Right kidney (tissue), 1 donor: ENCODE data around the gene EXOC3.

ENCODE experiments used
- DNase-seq: peaks from one replicate; pipeline ENCODE4 v3.0.0-alpha.2; 2016

The EXOC3 gene

DNA sequence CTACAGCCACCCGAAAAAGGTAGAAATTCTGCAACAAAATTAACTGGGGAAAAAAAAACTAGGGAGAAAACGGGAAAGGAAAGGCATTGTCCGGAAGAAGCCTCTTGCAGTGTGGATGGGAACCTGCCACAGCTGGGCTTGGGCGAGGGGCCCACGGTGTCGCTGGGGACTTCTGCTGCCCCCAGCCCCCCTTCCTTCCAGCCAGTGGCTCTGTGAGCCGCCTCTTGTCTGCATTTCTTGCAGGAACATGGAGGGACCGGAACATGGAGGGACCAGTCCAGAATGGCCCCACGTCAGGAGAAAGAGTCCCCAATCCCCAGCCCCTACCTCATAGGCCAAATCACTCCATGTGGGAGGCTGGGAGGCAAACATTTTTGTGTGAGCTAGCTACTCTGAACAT is 36.9 kb upstream of the EXOC3 start:
- no peak for DNase-seq

DNA sequence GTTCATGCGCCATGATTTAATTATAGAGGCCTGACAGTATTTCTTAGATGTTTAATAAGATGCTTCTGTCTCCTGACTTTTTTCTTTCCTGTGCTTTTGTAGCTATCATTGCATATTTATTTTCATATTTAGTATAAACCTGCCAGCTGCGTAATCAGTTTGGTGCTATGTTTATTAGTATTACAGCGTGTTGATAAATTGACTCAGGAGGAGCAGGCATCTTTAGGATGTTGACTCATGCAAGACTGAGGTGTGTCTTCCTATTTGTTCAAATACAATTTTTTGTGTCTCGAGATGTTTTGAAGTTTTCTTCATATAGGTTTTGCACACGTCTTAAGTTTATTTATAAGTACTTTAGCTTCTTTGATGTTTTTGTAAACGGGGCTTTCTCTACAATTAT is 35.9 kb upstream of the EXOC3 start:
- DNase-seq, result no peak

DNA sequence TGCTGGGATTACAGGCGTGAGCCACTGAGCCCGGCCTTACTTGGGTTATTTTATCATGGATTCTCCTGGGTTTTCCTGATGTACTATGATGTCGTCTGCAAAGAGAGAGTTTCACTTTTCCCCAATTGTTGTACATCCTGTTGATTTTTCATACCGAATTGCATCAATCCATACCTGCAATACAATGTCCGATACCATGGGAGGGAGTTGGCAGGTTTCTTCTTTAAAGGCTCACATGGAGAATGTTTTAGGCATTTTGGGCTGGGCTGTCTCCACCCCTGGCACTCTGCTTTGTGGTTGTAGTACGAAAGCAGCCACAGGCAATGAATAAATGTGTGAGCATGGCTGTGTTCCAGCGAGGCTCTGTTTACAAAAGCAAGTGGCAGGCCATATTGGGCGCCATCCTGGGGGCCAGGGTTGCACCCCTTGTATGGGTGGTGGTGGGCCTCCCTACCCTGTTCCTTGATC is 35.1 kb upstream of the EXOC3 start:
- DNase-seq, result no peak

DNA sequence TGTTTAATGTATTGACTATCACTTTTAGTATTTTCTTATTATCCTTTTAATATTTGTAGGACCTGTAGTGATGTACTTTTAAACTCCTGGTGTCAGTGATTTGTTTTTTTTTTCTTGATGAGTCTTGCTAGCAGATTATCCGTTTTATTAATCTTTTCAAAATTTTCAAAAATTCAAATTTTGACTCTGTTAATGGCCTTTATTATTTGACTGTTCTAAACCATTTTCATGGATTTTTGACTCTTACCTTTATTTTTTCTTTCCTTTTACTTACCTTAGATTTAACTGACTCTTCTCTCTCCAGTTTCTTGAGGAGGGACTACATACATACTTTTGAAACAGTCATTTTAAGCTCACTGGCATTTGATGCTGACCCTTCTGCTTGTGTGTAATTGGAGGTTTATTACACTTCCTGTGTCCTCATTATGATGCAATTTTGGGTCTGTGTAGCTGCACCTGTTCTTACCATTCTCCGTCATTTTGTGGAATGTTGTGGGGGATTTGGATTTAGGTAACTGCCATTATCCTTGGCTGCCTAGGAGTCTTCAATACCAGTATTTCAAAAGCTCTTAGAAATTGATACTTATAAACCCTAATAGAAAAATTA is 32.0 kb upstream of the EXOC3 start:
- DNase-seq, result no peak

DNA sequence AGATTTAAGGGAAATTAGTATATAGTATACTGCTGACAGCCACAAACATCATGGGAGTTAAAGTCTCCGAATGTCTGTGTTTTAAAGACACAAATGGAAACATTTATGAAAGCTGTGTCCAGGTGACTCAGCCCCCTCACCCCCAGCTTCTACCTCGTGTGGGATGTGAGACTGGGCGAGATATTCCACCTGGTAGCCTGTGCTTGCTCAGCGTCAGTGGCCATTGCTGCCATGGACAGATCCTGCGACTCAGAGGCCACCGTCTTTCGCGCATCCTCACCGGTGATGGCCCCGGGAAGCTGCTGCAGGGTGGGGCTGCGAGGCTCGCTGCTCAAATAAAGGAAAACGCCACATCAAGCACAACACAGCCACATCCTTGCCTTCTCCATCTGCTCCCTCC is 31.2 kb upstream of the EXOC3 start:
- no peak for DNase-seq

DNA sequence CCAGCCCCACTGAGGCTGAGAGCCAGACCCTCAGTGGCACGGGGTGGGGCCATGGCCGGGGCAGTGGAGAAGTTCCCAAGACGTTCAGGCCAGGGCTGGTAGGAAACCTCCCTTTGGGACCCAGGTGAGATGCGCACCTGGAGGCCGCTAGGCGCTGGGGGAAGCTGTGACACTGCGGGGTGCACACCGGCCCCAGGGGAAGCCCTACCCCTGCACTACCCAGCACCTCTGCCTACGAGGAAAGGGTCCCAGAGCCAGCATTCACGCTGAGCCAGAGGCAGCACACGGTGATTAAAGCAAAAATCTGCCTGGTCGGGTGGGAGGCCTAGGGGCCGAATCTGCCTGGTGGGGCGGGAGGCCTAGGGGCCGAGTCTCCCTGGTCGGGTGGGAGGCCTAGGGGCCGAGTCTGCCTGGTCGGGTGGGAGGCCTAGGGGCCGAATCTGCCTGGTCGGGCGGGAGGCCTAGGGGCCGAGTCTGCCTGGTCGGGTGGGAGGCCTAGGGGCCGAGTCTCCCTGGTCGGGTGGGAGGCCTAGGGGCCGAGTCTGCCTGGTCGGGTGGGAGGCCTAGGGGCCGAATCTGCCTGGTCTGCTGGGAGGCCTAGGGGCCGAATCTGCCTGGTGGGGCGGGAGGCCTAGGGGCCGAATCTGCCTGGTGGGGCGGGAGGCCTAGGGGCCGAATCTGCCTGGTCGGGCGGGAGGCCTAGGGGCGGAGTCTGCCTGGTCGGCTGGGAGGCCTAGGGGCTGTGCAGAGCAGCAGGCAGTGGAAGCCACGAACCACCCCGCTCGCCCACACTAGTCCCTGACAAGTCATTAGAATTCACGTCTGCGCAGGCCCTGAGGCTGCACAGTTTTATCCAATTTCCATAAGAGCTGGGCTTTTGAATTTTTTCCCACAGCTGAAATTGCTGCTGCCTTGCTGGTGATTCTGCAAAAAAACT is 27.7 kb upstream of the EXOC3 start:
- peak; percentile 16 for DNase-seq

DNA sequence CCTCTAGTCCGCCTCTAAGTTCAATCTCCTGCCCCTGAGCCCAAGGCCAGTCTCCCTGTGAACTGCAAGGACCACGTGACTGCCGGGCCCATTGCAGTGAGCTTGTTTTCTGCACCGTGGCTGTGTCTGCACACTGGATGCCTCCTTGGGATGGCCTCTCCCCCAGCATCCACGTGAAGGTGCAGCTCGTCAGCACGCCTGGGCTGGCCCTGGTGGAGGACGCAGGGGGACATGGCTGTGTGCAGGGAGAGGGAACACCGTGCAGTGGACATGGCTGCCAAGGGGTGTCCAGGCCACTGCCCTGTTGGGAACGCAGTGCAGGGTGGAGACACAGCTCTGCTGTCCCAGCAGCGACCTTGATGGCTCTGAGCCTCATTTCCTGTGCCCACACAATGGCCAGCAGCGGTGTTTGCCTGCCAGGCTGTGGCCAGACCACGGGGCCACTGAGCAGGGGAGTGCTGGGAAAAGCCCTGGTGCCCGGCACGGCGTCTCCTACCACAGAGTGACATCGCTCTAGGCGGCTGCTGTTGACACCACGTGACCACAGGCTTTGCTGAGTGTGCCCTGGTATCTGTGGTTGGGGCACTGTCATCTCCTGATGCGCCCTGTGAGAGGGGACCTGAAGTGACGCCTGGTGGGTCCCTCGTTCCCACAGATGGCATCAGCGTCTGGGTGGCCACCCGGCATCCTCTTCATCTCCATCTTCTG is 26.9 kb upstream of the EXOC3 start:
- no peak for DNase-seq

DNA sequence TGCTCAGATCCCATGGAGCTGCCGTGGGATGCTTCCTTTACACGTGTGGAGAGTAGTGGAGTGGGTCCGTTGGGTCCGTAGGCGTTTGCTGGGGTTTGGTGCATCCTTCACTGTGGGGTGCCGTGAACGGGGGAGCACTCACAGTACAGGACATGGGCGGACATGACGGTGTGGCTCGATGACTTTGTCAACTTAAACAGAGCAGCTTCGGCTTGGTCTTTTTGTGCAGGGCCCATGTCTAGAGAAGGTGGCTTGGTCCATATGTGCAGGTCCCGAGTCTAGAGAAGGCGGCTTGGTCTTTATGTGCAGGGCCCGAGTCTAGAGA is 26.4 kb upstream of the EXOC3 start:
- DNase-seq, result no peak

DNA sequence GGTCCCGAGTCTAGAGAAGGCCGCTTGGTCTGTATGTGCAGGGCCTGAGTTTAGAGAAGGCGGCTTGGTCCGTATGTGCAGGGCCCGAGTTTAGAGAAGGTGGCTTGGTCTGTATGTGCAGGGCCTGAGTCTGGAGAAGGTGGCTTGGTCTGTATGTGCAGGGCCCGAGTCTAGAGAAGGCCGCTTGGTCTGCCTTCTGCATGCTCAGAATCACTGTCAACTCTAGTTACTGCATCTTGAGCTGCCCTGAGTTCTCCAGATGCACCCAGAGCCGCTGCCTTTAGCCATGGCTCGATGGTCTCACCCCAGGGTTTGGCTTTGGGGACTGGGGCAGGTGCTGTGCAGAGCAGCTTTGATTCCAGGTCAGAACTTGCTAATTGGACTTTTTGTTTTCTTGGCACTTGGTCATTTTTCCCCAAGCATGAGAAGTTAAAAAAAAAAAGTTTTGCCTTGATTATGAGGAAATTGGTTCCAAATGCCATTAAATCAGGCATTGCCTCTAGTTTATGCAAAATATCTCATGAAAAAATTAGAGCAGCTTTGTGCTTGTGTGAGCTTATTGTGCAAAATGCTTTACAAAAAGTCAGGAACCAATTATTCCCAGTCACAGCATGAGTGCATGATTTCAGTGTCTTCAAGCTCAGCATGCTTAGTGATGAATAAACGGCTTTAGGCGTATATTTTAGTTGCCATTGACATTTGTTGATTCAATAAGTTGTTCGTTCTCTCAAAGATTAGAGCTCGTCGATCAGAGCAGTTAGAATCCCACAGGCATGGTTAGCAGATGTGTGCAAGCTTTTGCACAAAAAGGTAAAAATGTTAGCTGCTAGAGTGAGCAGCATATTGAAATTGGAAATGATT is 25.4 kb upstream of the EXOC3 start:
- DNase-seq, result no peak

DNA sequence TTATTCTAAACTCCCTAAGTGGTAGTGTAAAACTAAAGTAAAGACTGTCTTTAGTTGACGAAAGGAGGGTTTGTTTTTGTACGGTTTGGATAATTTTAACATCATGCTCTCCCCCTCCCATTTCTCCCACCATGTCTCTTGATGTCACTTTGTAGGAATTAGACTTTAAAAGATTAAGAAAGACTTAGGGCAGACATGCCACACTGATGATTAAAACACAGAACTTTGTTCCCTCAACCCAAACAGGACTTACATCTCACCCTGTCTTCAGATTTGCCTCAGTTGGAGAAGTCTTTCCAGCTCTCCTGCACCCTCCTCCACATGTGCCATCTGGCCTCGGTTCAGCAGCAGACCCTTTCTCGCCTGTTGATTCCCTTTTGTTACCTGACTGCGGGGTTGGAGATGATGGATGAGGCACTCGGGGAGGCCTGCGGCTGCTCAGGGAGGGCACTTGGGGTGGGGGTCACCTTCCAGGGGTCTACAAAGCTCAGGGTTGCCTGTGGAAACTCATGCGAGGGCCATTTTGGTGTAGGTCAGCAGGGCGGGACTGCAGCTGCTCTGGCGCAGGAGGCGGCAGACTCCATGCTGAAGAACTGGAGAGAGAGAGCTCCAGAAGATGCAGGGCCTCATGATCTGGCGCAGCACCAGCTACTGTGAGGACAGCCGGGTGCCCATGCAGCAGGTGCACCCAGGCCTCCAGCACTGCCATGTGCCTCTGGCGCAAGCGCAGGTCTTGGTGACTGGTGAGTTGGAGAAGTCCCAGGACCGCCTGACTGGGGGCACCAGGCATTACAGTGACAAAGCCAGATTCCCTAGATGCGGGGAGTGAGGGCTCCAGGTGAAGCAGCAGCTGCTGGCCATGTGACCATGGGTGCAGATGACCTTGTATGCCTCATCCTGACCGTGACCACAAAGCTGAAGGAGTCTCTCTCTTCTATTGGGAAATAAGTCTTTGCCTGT is 24.5 kb upstream of the EXOC3 start:
- DNase-seq, result no peak

DNA sequence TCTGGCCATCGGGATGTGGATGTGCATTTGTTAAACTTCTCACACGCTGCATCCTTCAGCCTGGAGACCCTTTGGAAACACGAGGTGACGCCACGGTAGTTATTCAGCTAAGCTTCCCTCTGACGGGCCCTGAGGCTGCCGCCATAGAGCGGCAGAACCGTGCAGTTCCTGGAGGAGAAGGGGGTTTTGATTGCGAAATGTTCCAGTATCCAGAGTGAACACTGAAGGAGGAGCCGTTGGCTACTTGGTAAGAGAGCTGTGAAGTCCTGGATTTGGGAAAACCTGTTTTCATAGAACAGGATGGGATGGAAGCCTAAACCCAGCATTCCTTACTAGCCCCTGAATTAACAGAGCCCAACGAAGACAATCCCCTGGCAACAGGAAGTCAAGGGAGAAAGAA is 23.0 kb upstream of the EXOC3 start:
- no peak for DNase-seq

DNA sequence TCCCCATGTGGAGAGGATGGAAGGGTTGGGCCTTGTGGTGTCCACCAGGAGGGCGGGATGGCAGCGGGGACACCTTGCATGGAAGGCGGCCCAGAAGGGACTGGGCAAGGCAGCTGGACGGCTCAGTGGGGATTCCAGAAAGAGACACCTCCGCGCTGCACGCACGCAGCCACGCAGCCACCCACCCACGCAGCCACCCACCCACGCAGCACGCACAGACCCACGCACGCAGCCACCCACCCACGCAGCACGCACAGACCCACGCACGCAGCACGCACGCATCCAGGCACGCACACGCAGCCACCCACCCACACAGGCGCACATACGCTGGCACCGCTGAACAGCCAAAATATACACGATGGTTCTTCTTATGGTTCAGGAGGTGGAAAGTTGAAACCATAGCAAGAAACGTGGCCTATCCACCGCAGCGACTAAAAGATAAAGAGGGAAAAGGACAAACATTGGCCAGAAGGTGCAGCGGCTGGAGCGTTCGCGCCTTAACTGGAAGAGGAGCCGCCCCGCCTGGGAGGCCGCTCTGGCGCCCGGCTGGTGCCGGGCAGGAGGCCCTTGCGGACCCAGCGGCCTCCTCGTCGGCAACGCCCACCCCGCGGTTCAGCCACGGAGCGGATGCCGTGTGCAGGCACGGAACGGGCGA is 22.2 kb upstream of the EXOC3 start:
- DNase-seq, result no peak

DNA sequence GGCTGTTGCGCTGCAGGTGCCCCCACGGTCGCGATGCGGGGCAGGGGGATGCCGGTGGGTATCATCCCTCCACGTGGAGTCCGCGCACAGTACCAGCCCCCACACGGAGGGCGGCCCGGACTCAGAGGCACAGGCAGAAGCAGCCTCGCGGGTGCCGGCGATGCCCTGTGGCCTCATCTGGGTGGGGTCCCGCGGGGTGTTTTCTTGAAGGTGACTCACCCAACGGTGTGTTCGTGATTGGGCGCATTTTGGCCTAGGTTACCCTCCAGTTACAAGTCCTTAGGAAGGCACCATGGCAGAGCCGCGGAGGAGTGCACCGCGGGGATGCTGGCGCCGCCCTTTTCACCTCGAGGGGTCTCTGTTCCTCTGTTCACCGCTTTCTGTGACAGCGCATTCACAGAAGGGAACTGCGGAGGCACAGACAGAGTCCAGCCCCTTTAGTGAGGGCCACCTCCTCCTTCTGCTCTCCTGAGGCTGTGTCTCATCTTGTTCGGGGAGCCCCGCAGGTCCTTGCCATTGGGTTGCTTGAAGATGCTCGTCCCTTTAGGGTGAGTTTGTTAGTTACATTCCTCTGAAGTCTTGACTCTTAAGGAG is 21.6 kb upstream of the EXOC3 start:
- DNase-seq, result no peak

DNA sequence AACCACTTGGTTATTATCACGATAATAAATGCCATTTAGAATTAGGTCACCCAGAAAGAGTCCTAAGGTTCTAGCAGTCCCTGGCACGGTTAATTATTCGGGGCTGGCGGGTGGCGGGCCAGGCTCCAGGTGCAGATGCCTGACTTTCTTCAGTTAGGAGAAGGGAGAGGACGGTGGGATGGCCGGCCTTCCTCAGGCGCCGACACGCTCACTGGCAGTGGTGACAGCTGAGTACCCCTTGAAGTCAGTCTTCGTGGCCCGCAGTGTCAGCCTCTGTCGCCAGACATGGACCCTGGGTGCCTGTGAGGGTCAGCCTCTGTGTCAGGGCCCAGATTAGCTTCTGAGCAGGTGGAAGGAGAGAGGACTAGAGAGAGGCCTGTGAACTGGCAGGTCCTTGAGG is 21.1 kb upstream of the EXOC3 start:
- no peak for DNase-seq

DNA sequence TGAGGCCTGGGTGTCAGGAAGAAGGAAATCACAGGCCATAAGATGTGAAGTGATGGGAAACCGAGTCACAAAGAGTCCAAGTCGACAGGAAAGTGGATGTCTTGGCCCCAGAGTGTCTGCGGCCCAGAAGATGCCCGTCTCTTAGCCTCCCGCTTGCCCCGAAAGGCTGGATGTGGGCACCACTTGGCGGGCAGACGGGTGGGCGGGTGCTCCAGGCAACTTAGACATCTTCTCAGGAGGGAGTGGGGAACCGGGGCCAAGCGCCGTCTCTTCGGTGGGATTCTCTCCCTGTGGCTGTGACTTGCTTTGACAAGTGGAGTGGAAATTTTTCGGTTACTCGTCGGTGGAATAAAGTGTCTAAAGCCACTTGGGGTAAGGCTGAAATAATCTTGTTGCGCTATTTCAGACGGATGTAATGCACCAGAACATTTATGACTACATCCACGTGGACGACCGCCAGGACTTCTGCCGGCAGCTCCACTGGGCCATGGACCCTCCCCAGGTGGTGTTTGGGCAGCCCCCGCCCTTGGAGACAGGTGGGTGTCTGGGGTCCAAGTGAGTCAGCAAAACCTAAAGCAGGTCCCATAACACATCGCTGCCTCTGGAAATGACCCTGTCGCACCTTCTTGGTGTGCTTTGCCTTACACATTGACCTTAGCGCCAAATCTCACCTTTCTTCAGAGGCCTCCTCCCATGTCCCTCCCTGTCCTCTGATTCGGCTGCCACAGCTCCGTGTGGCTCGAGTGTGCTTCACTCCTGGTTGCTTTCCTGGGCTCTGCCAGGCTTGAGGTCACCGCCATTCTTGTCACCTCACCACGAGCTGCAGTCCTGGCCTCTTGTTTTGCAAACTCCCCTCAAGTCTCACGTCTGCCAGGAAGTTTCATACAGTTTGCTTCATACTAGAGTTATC is 20.4 kb upstream of the EXOC3 start:
- DNase-seq, result no peak

DNA sequence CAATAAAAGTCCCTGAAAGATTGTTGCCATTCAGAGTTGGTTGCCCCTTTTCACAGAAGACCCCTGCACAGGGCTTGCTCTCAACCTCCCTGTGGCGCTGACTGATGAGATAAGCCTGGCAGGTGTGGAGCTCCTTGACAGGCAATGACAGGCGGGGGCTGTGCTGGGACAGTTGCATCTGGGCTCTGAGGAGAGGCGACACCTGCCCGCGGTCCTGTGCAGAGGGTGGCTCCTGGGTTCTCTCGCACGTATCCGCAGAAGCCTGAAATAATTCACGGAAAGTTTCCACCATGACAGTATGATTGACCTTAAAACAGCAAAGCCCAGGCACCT is 19.8 kb upstream of the EXOC3 start:
- no peak for DNase-seq

DNA sequence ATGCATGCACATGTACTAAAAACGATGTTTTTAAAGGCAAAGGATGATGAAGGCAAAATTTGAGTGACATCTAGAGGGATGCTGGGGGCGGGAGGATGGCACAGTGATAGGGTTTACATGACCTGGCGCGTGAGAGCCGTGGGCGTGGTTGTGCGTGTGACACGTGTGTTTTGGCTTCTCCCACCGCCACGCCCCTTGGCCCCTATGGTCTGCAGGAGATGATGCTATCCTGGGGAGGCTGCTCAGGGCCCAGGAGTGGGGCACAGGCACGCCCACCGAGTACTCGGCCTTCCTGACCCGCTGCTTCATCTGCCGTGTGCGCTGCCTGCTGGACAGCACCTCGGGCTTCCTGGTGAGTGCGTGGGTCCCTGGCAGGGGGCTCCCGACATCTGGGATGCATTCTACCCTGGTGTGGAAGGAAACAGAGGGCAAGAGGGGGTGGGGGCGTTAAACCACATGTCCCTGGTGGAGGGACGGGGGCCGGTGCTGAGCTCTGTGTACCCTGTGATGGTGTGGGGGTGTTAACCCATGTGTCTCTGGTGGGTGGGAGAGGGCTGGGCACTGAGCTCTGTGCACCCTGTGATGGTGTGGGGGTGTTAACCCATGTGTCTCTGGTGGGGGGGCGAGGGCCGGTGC is 19.2 kb upstream of the EXOC3 start:
- DNase-seq, result no peak

DNA sequence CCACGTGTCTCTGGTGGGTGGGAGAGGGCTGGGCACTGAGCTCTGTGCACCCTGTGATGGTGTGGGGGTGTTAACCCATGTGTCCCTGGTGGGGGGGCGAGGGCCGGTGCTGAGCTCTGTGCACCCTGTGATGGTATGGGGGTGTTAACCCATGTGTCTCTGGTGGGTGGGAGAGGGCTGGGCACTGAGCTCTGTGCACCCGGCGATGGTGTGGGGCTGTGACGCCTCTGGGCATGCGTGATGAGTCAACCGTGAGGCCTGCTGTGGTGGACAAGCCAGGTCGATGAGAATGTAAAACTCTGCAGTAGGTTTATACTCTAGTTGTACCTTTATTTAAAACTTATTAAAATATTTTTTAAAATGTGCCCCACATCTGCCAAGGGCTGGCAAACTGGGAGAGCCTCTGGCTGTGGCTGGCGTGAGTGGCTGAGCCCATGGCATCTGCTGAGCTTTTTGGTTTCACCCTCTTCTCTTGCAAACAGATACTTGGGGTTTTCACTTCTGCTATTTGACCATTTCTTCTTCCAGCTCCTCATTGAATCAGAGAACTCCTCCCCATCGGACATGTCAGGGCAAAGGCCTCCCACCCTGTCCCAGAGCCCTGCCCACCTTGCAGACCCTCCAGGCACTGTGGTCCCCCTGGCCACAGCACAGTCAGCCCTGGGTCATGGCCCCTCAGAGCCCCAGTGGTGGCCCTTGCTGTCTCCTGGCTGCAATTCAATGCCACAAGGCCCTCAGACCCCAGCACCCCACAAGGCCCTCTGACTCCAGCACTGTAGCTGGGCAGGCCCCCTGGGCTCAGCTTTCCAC is 18.5 kb upstream of the EXOC3 start:
- DNase-seq, result no peak
